NCI-H1105 treated with DMSO at 0.1 percent for 48 hours (cell line): ENCODE results near the gene SPATA7.

ENCODE experiments used
- DNase-seq: peaks from one replicate; lab custom pipeline; 2025; lab: John Stamatoyannopoulos, UW

SPATA7 gene

DNA sequence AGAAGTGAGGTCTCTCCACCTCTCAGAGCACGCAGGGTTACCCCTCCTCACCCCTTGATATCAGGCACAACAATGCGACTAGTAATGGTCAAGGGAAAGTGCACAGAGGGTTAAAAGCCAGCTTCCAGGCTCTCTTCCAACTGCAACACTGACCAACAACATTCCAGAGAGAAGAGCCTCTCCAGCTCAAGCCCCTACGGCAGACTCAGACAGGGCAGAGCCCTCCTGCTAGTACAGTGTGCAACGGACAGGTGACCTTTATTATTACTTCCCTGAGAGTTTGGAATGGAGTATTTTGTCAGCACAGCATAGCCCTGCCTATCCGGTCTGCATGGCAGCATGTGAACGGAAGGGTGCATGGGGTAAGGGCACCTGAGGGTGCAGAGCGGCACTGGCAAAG lies 96.3 kb downstream of the SPATA7 start:
- no peak for DNase-seq

DNA sequence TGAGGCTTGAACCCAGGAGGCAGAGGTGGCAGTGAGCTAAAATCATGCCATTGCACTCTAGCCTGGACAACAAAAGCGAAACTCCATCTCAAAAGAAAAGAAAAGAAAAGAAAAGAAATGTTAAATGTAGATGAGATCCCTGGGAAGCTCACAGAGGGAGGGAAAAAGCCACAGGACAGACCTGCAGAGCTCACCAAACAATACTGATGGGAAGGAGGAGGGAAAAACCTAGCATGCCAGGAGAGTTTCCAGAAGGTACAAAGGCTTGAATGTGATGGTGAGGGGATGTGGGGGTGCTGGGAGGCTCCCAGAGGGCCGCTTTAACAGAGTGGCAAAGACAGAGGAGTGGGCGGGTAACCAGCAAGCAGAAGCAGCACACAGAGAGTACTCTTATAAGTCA lies 97.1 kb downstream of the SPATA7 start:
- DNase-seq, result no peak
